ENCODE data around the gene OPN1LW. TPM values are rescaled to one million over a fixed set of nuclear protein-coding genes. Genes with fewer than 3 reads are reported as not detected.

The OPN1LW gene
- total and polyA plus RNA-seq, 2 donors (not counting 3 experiments of a cell fraction or from before 2014, with no cell fraction given): not detected

- intact Hi-C loops (cut with micrococcal nuclease) (loop anchor here (1.0 to 2.0 kb wide), 4 partner anchors 38 to 127 kb away; partner anchors contain the start of gene HCFC1), dilution Hi-C loops (cut with MboI; ENCODE audit: extremely low pct_ligation_motif_present, low sequenced_read_pairs) (no loop called here)
- Histone ChIP-seq H3K9me1 (replicated peaks; ENCODE audit: control insufficient read depth, extremely low read depth, insufficient read depth, low read length) (no peaks in the 10 kb centered on the region), H3K9ac (replicated peaks; ENCODE audit: extremely low read depth, insufficient read depth, low read length) (peak within 1 kb of the TSS; percentile 62), H3K27me3 (ENCODE audit: control insufficient read depth in 2 of 2, insufficient read depth in 2 of 2, low read length in 2 of 2) (peaks cover 0 to 3% of the 10 kb centered on the region in 2 experiments), H3K4me2 (ENCODE audit: insufficient read depth, low read length) (peak within 1 kb of the TSS; percentile 88), H3K9me3 (replicated peaks; ENCODE audit: control insufficient read depth, insufficient read depth, low read length) (no peaks in the 10 kb centered on the region), H3K79me2 (ENCODE audit: control insufficient read depth, insufficient read depth, low read length) (peaks cover 38% of the 10 kb centered on the region), H4K20me1 (replicated peaks; ENCODE audit: control insufficient read depth, extremely low read depth, insufficient read depth, low read length) (peaks cover 3% of the 10 kb centered on the region), H3K4me1 (ENCODE audit: control insufficient read depth, extremely low read depth, insufficient read depth, low read length) (peaks cover 24% of the 10 kb centered on the region), H3K4me3 (replicated peaks in 1 of 3; ENCODE audit: insufficient read depth in 1 of 3, low read depth in 1 of 3, low read length in 3 of 3) (peak within 1 kb of the TSS; percentile 71 to 76 (median 74)), H2AFZ (ENCODE audit: low read depth, low read length) (peak within 1 kb of the TSS; percentile 77), H3K36me3 (ENCODE audit: control insufficient read depth in 2 of 2, extremely low read depth in 1 of 2, insufficient read depth in 2 of 2, low read length in 2 of 2) (no peaks in the 10 kb centered on the region), H3K27ac (ENCODE audit: insufficient read depth, low read depth, low read length) (peak within 1 kb of the TSS; percentile 45)
- no TSS peak for BruUV-seq (replicated peaks)
- ChIA-PET POLR2A (no interaction called here), CTCF (no interaction called here)
- TF ChIP-seq GATA2 (IDR thresholded peaks at IDR 0.05; ENCODE audit: insufficient read depth, insufficient read length, low read depth, low read length) (no peak), POLR2AphosphoS5 (IDR thresholded peaks at IDR 0.05; ENCODE audit: insufficient read depth, low read depth, low read length) (peak; percentile 24)
- FAIRE-seq: peak; percentile 91
- peak; percentile 92 for DNase-seq (ENCODE audit: low read depth, low spot score)
Observed at GRCh38 chrX:154097589-154098541, 46.2 kb upstream of the OPN1LW start, which contains the start of gene MECP2. MECP2 (minus strand) TSS chrX:154097717.

GRCh38 chrX:154098551-154098950 lies 45.5 kb upstream of the OPN1LW start:
- POLR2A ChIA-PET: no interaction called here
- H3K4me1 ChIP-seq (ENCODE audit: control insufficient read depth, extremely low read depth, insufficient read depth, low read length): peaks cover 24% of the 10 kb centered on the region
- no TSS peak for BruUV-seq (replicated peaks)
- intact Hi-C loops (cut with micrococcal nuclease): no loop called here
- no peaks in the 10 kb centered on the region for H3K9me3 ChIP-seq (replicated peaks; ENCODE audit: control insufficient read depth, insufficient read depth, low read length)
- H3K4me3 ChIP-seq (replicated peaks in 1 of 3; ENCODE audit: insufficient read depth in 1 of 3, low read depth in 1 of 3, low read length in 3 of 3): no peak overlapping the region
- H3K79me2 ChIP-seq (ENCODE audit: control insufficient read depth, insufficient read depth, low read length): peaks cover 33% of the 10 kb centered on the region
- FAIRE-seq (no peak), DNase-seq (ENCODE audit: low read depth, low spot score) (no peak)
- no peaks in the 10 kb centered on the region for H3K9me1 ChIP-seq (replicated peaks; ENCODE audit: control insufficient read depth, extremely low read depth, insufficient read depth, low read length)
- H3K9ac ChIP-seq (replicated peaks; ENCODE audit: extremely low read depth, insufficient read depth, low read length): no peak overlapping the region
- TF ChIP-seq POLR2A (IDR thresholded peaks at IDR 0.05; ENCODE audit: low read depth, low read length): no peak
- no peak for TF ChIP-seq POLR2AphosphoS5 (IDR thresholded peaks at IDR 0.05; ENCODE audit: insufficient read depth, low read depth, low read length)
- no peak for TF ChIP-seq FOS (IDR thresholded peaks at IDR 0.05; ENCODE audit: borderline replicate concordance, insufficient read depth, low read length)
- no peak for TF ChIP-seq MAX (IDR thresholded peaks at IDR 0.05; ENCODE audit: insufficient read depth, insufficient read length)
- TF ChIP-seq JUN (IDR thresholded peaks at IDR 0.05; ENCODE audit: borderline replicate concordance, insufficient read depth, insufficient read length, low read depth): no peak
- no peak for TF ChIP-seq EZH2 (IDR thresholded peaks at IDR 0.05; ENCODE audit: borderline replicate concordance, low read depth, low read length, severe bottlenecking)
- TF ChIP-seq MYC (IDR thresholded peaks at IDR 0.05; ENCODE audit: low read depth, low read length): no peak
- no peak for TF ChIP-seq CTCF (IDR thresholded peaks at IDR 0.05; ENCODE audit: extremely low read depth in 1 of 2, insufficient read depth in 1 of 2, low read depth in 1 of 2, low read length in 2 of 2)
- TF ChIP-seq GATA2 (IDR thresholded peaks at IDR 0.05; ENCODE audit: insufficient read depth, insufficient read length, low read depth, low read length): no peak
- CTCF ChIA-PET: no interaction called here
- H3K27me3 ChIP-seq (ENCODE audit: control insufficient read depth in 2 of 2, insufficient read depth in 2 of 2, low read length in 2 of 2): peaks cover 0 to 3% of the 10 kb centered on the region in 2 experiments
- no peak overlapping the region for H2AFZ ChIP-seq (ENCODE audit: low read depth, low read length)
- H4K20me1 ChIP-seq (replicated peaks; ENCODE audit: control insufficient read depth, extremely low read depth, insufficient read depth, low read length): peaks cover 3% of the 10 kb centered on the region
- H3K36me3 ChIP-seq (ENCODE audit: control insufficient read depth in 2 of 2, extremely low read depth in 1 of 2, insufficient read depth in 2 of 2, low read length in 2 of 2): no peaks in the 10 kb centered on the region
- dilution Hi-C loops (cut with MboI; ENCODE audit: extremely low pct_ligation_motif_present, low sequenced_read_pairs): no loop called here
- no peak overlapping the region for H3K4me2 ChIP-seq (ENCODE audit: insufficient read depth, low read length)
- H3K27ac ChIP-seq (ENCODE audit: insufficient read depth, low read depth, low read length): no peak overlapping the region

Data from endothelial cell of umbilical vein (primary cell).